Suprapubic skin (tissue), 4 donors: ENCODE data around the gene PWWP2B. TPM values are rescaled to one million over a fixed set of nuclear protein-coding genes. Genes with fewer than 3 reads are reported as not detected.

ENCODE experiments used
- DNase-seq, 2 donors: peaks; one replicate each; pipeline ENCODE4 v3.0.0-alpha.2; 2019; ENCODE audit warnings: low spot score in 2 of 2
- H3K27ac ChIP-seq: fragments of 200-600 bp; sonication (generic); one replicate; pipeline ENCODE4 v1.5.1; 2019
- H3K27me3 ChIP-seq: fragments of 200-600 bp; sonication (generic); one replicate; pipeline ENCODE4 v1.5.1; 2019
- H3K36me3 ChIP-seq: fragments of 200-600 bp; sonication (generic); one replicate; pipeline ENCODE4 v1.5.1; 2019
- H3K4me1 ChIP-seq: fragments of 200-600 bp; sonication (generic); one replicate; pipeline ENCODE4 v1.5.1; 2019
- H3K4me3 ChIP-seq: fragments of 200-600 bp; sonication (generic); one replicate; pipeline ENCODE4 v1.5.1; 2019; ENCODE audit warnings: mild to moderate bottlenecking
- H3K9me3 ChIP-seq: fragments of 200-600 bp; sonication (generic); one replicate; pipeline ENCODE4 v1.5.1; 2019
- EP300 ChIP-seq: sonication (generic); formaldehyde crosslinking; IDR thresholded peaks from one replicate; pipeline ENCODE4 v1.6.1; 2017; ENCODE audit warnings: antibody characterized with exemption
- POLR2A ChIP-seq, 2 donors: fragments of 450-650 bp; IDR thresholded peaks; one replicate each; pipeline ENCODE4 v1.6.1; 2017; ENCODE audit warnings: antibody characterized with exemption in 2 of 2, mild to moderate bottlenecking in 2 of 2, moderate library complexity in 2 of 2
- POLR2AphosphoS5 ChIP-seq, 3 donors: sonication (generic); formaldehyde crosslinking; IDR thresholded peaks; one replicate each; pipeline ENCODE4 v1.6.1; 2017; ENCODE audit warnings: antibody characterized with exemption in 3 of 3
- WGBS: methylation state at CpG from one replicate; pipeline ENCODE4 v1.1.5; 2018; 5-methylcytosine and 5-hydroxymethylcytosine counted together
- total RNA-seq, 4 donors: library from RNA; depleted of rRNA; stranded (reverse); fragments of >200 nt; gene quantifications; one replicate each; pipeline ENCODE4 v1.1.0, GENCODE V29; 2016
- TF ChIP-seq, protein P1 (sequence below), 2 donors: fragments of 200-600 bp in 1 of 2; fragments of 450-650 bp in 1 of 2; sonication (generic) in 1 of 2; IDR thresholded peaks; one replicate each; pipeline ENCODE4 v1.5.1; 2016 to 2019; ENCODE audit warnings: antibody characterized with exemption in 2 of 2, mild to moderate bottlenecking in 1 of 2, moderate library complexity in 1 of 2

PWWP2B gene
- total RNA-seq, 4 donors from 2014 or later, result 15.2 to 19.4 (median 18.3) TPM

DNA sequence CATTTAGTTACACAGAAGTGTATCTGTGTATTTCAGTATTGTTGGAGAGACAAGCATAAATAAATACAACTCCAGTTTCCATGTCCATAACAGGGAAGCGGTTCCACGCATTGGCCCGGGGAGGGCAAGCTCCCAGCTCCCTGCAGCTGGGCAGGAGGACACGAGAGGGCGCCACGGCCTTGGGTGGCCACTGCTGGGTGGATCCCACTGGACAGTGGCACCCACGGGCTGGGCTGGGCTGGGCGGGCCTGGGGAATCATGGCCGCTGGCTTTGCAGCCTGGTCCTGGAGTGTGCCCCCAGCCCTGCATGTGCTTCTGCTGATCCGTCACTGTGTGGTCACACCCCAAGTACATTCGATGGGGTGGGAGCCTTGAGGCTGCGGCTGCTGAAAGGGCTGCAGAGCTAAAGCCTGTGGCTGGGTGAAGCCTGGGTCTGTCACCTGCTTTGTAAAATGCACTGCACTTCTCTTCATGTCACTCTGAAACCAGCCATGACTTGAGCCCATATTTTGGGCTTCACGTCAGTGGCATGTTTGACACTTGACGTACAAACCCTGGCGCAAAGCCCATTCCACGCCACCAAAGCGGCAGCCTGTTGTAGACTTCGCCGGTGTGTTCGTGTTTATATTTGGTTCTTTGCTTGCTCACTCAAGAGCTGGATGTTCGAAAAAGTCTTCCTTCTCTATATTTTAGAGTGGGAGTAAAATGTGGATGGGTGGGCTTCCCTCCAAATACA lies 37.5 kb upstream of the PWWP2B start:
- peak; percentile 51 to 63 for DNase-seq
- TF ChIP-seq POLR2AphosphoS5 (IDR thresholded peaks at IDR 0.05) (no peak), EP300 (no peak), POLR2A (IDR thresholded peaks at IDR 0.05) (no peak)
- TF ChIP-seq, protein P1, sequence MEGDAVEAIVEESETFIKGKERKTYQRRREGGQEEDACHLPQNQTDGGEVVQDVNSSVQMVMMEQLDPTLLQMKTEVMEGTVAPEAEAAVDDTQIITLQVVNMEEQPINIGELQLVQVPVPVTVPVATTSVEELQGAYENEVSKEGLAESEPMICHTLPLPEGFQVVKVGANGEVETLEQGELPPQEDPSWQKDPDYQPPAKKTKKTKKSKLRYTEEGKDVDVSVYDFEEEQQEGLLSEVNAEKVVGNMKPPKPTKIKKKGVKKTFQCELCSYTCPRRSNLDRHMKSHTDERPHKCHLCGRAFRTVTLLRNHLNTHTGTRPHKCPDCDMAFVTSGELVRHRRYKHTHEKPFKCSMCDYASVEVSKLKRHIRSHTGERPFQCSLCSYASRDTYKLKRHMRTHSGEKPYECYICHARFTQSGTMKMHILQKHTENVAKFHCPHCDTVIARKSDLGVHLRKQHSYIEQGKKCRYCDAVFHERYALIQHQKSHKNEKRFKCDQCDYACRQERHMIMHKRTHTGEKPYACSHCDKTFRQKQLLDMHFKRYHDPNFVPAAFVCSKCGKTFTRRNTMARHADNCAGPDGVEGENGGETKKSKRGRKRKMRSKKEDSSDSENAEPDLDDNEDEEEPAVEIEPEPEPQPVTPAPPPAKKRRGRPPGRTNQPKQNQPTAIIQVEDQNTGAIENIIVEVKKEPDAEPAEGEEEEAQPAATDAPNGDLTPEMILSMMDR (IDR thresholded peaks at IDR 0.05), result no peak
- H3K4me3 ChIP-seq, result no peak overlapping the region
- no peaks in the 10 kb centered on the region for H3K4me1 ChIP-seq
- no peaks in the 10 kb centered on the region for H3K27me3 ChIP-seq
- 96% methylated on average over 16 of the region's 21 CpGs for WGBS
- no peak overlapping the region for H3K27ac ChIP-seq
- no peaks in the 10 kb centered on the region for H3K9me3 ChIP-seq
- peaks cover 6% of the 10 kb centered on the region for H3K36me3 ChIP-seq

DNA sequence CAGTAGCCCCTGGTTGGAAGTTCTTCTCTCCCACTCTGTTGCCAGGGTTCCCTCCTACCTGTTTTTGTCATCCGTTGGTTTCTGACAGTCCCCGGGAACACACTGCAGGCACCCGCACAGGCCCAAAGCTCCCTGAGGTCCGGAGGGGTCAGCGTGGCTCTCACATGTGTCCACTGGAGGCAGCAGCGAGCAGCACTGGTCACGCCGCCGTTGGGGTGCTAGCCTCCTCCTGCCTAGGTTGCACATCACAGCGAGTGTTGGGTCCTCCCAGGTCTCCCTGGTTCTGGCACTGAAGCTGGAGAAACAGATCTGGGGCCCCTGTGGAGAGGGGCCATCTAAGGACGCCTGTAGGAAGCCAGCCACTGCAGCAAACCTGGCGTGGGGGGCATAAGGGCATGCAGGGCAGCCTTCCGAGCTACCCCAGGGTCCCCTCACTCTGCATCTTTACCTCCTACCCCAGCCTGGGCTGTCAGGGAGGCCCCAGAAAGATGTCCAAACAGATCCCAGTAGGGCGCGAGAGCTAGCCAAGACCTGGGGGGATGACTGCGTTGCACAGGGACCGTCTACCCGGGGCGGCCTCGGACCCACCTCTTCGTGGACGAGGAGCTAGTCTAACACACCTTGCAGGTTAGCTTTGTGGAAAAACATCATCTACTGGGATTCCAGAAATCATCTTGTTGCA lies 36.1 kb upstream of the PWWP2B start:
- no peak for TF ChIP-seq POLR2AphosphoS5 (IDR thresholded peaks at IDR 0.05)
- TF ChIP-seq, protein P1 (IDR thresholded peaks at IDR 0.05), result peak in 1 of 2 donors; percentile 56
- no peaks in the 10 kb centered on the region for H3K9me3 ChIP-seq
- H3K4me3 ChIP-seq, result no peak overlapping the region
- H3K27me3 ChIP-seq, result no peaks in the 10 kb centered on the region
- H3K36me3 ChIP-seq, result peaks cover 16% of the 10 kb centered on the region
- DNase-seq, result peak; percentile 49 to 82
- 73% methylated on average over 18 of the region's 22 CpGs for WGBS
- H3K27ac ChIP-seq, result no peak overlapping the region
- no peaks in the 10 kb centered on the region for H3K4me1 ChIP-seq

DNA sequence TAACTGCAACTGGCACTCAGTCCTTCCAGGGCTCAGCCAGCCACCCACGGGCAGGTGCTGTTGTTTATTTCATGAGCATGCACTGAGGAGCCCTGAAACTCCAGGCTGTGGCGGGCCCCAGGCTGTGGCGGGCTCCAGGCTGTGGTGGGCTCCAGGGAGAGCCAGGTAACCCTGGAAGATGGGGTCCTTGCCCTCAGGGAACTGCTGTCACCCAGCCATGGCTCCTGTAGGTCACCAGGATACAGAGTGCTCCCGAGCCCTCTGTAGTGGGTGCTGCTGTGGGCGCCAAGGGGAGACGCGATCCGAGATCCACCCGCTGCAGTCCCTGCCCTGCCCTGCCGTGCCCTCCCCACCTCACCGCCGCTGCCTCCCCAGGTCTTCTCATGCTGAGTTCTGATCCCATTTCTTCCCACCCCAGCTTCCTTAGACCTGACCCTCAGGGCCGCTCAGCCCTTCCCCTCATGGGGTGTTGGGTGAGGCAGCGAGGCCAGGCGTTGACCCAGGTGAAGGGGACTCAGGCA lies 35.4 kb upstream of the PWWP2B start:
- Histone ChIP-seq H3K9me3 (no peaks in the 10 kb centered on the region), H3K27me3 (no peaks in the 10 kb centered on the region), H3K36me3 (peaks cover 22% of the 10 kb centered on the region), H3K27ac (no peak overlapping the region), H3K4me3 (no peak overlapping the region), H3K4me1 (no peaks in the 10 kb centered on the region)
- peak; percentile 50 to 62 for DNase-seq
- no peak for TF ChIP-seq EP300
- TF ChIP-seq POLR2A (IDR thresholded peaks at IDR 0.05), result no peak
- no peak for TF ChIP-seq POLR2AphosphoS5 (IDR thresholded peaks at IDR 0.05)
- TF ChIP-seq, protein P1 (IDR thresholded peaks at IDR 0.05), result no peak
- WGBS, result 91% methylated on average over 14 of the region's 15 CpGs

DNA sequence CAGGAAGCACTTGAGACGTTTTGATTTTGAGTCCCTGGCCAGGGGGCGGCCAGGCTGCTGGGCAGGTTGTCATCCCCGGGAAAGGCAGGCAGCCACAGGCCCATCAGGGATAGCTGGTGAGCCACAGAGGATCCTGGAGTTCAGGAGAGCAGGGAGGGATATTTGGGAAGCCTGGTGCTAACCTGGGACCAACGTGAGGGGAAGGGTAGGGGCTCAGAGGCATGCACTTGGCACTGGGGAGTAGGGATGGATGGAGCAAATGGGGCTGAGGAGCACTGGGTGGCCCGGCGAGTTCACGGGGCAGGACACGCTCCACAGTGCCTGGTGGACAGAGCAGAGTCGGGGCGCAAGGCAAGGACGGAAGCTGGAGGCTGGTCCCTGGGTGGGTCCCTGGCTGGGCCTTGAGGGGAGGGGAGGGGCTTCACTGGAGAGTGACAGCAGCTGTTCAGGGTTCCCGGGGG lies 34.8 kb upstream of the PWWP2B start:
- H3K4me1 ChIP-seq, result no peaks in the 10 kb centered on the region
- WGBS, result 88% methylated on average over 10 of the region's 12 CpGs
- no peak overlapping the region for H3K27ac ChIP-seq
- peak; percentile 50 to 54 for DNase-seq
- H3K36me3 ChIP-seq, result peaks cover 25% of the 10 kb centered on the region
- no peaks in the 10 kb centered on the region for H3K27me3 ChIP-seq
- no peak overlapping the region for H3K4me3 ChIP-seq
- no peak for TF ChIP-seq POLR2A (IDR thresholded peaks at IDR 0.05)
- TF ChIP-seq POLR2AphosphoS5 (IDR thresholded peaks at IDR 0.05), result no peak
- no peak for TF ChIP-seq EP300
- TF ChIP-seq, protein P1 (IDR thresholded peaks at IDR 0.05), result no peak
- no peaks in the 10 kb centered on the region for H3K9me3 ChIP-seq

DNA sequence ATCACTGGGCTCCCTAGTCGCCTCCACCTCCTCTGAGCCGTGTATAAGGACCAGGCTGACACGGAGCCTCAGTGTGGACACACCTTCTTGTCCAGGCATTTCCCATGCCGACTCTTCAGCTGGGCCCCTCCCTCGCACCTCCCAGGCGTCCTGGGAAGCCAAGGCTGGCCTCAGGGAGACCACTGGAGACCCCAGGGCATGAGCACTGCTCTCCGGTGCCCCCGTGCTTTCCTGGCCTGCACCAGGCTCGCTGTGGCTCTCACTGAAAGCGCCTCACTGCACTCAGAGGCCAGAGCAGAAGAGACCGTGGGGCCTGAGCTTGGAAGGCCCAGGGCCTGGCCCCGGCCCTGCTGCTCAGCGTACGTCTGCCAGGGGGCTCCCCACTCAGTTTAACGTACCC lies 33.6 kb upstream of the PWWP2B start:
- no peak overlapping the region for H3K4me3 ChIP-seq
- H3K4me1 ChIP-seq, result no peaks in the 10 kb centered on the region
- H3K27me3 ChIP-seq, result no peaks in the 10 kb centered on the region
- H3K9me3 ChIP-seq, result no peaks in the 10 kb centered on the region
- WGBS, result 98% methylated on average over 6 of the region's 15 CpGs
- peaks cover 29% of the 10 kb centered on the region for H3K36me3 ChIP-seq
- no peak overlapping the region for H3K27ac ChIP-seq
- no peak for TF ChIP-seq POLR2A (IDR thresholded peaks at IDR 0.05)
- TF ChIP-seq, protein P1 (IDR thresholded peaks at IDR 0.05), result no peak
- TF ChIP-seq EP300, result no peak
- TF ChIP-seq POLR2AphosphoS5 (IDR thresholded peaks at IDR 0.05), result no peak
- peak; percentile 45 to 65 for DNase-seq
